ENCODE results near the gene PIGC. TPM values are rescaled to one million over a fixed set of nuclear protein-coding genes. Genes with fewer than 3 reads are reported as not detected.

Gene PIGC
- total RNA-seq = 30.5 and 31.7 TPM in 2 replicates
- long read RNA-seq, transcript PIGC-201 (2 exons, 1,447 nt) = major isoform, 237 of 279 reads
- long read RNA-seq, transcript PIGC-202 (1 exons, 2,630 nt) = minor isoform, 6 of 279 reads
- long read RNA-seq, transcript PIGC-205 (2 exons, 744 nt) = minor isoform, 5 of 279 reads
- long read RNA-seq, partial matches to known transcripts = 0 of 279 reads
- long read RNA-seq, other reads (novel, unspliced or antisense) = 30 of 279 reads

- peaks cover 19% of the 10 kb centered on the region for H3K36me3 Mint-ChIP-seq (ENCODE audit: unreplicated experiment)
- peaks cover 25% of the 10 kb centered on the region for H3K4me1 Mint-ChIP-seq (ENCODE audit: unreplicated experiment)
- H3K27me3 Mint-ChIP-seq (ENCODE audit: unreplicated experiment) = no peaks in the 10 kb centered on the region
- peak; percentile 90 for TF ChIP-seq CTCF (IDR thresholded peaks at IDR 0.05)
- peak within 1 kb of the TSS; percentile 86 for H3K4me3 Mint-ChIP-seq (ENCODE audit: unreplicated experiment)
- no peaks in the 10 kb centered on the region for H3K9me3 Mint-ChIP-seq (ENCODE audit: unreplicated experiment)
- peak; percentile 96 for DNase-seq (ENCODE audit: extremely low spot score, unreplicated experiment)
- H3K27ac Mint-ChIP-seq (ENCODE audit: unreplicated experiment) = peak within 1 kb of the TSS; percentile 90
Measured at GRCh38 chr1:172443666-172444453, at the start of gene PIGC. PIGC (minus strand) TSS chr1:172444069; CDS start chr1:172442622, 1,447 bp downstream.

GRCh38 chr1:172492421-172492820 lies 48.6 kb upstream of the PIGC start:
- Mint-ChIP-seq H3K36me3 (ENCODE audit: unreplicated experiment) (peaks cover 2% of the 10 kb centered on the region), H3K27ac (ENCODE audit: unreplicated experiment) (no peak overlapping the region), H3K9me3 (ENCODE audit: unreplicated experiment) (no peaks in the 10 kb centered on the region), H3K4me3 (ENCODE audit: unreplicated experiment) (no peak overlapping the region), H3K27me3 (ENCODE audit: unreplicated experiment) (peaks cover 14% of the 10 kb centered on the region), H3K4me1 (ENCODE audit: unreplicated experiment) (peaks cover 18% of the 10 kb centered on the region)
- no peak for DNase-seq (ENCODE audit: extremely low spot score, unreplicated experiment)
- no peak for TF ChIP-seq CTCF (IDR thresholded peaks at IDR 0.05)

- no peak for TF ChIP-seq CTCF (IDR thresholded peaks at IDR 0.05)
- H3K36me3 Mint-ChIP-seq (ENCODE audit: unreplicated experiment) = peaks cover 2% of the 10 kb centered on the region
- H3K4me3 Mint-ChIP-seq (ENCODE audit: unreplicated experiment) = no peak overlapping the region
Measured at GRCh38 chr1:172489847-172490246, 46.0 kb upstream of the PIGC start.

DNA sequence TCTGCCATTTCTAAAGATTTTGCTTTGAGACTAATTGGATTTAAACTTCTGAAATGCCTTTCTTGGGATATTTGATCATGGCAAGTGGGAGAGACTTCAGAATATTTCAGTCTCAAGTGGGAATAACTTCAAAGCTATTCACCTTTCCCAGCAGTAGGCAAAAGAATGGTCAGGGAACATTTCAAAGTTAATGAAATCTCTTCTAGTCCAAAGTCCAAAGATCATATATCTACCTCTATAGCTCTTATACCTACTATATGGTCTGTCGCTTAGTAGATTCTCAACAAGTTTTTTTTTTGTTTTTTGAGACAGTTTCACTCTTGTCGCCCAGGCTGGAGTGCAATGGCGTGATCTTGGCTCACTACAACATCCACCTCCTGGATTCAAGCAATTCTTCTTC lies 44.5 kb upstream of the PIGC start:
- DNase-seq (ENCODE audit: extremely low spot score, unreplicated experiment) = no peak
- H3K4me1 Mint-ChIP-seq (ENCODE audit: unreplicated experiment) = no peaks in the 10 kb centered on the region

More at GRCh38 chr1:172489847-172490246, 46.0 kb upstream of the PIGC start:
- Mint-ChIP-seq H3K9me3 (ENCODE audit: unreplicated experiment) (no peaks in the 10 kb centered on the region), H3K27ac (ENCODE audit: unreplicated experiment) (no peak overlapping the region), H3K27me3 (ENCODE audit: unreplicated experiment) (peaks cover 29% of the 10 kb centered on the region), H3K4me1 (ENCODE audit: unreplicated experiment) (no peaks in the 10 kb centered on the region)
- DNase-seq (ENCODE audit: extremely low spot score, unreplicated experiment) = no peak

More for the DNA sequence above, 44.5 kb upstream of the PIGC start:
- H3K27ac Mint-ChIP-seq (ENCODE audit: unreplicated experiment) = no peak overlapping the region
- peaks cover 2% of the 10 kb centered on the region for H3K36me3 Mint-ChIP-seq (ENCODE audit: unreplicated experiment)
- TF ChIP-seq CTCF (IDR thresholded peaks at IDR 0.05) = no peak
- no peak overlapping the region for H3K4me3 Mint-ChIP-seq (ENCODE audit: unreplicated experiment)
- no peaks in the 10 kb centered on the region for H3K9me3 Mint-ChIP-seq (ENCODE audit: unreplicated experiment)
- peaks cover 41% of the 10 kb centered on the region for H3K27me3 Mint-ChIP-seq (ENCODE audit: unreplicated experiment)

Data from osteocyte (in vitro differentiated cells).